Omental fat pad (tissue), 4 donors: ENCODE data around the gene DIAPH1. TPM values are rescaled to one million over a fixed set of nuclear protein-coding genes. Genes with fewer than 3 reads are reported as not detected.
"Not testable (repeated sequence)": the region's sequence is repeated elsewhere in the genome, so short reads cannot be mapped to it uniquely, and the experiment has no call there.

Experiments
- ATAC-seq: fragments of 150-250 bp; one replicate; pipeline ENCODE4 v1.9.1; 2016; ENCODE audit warnings: mild to moderate bottlenecking, moderate library complexity; ENCODE audit not compliant: low FRiP score
- DNase-seq: peaks from one replicate; pipeline ENCODE4 v3.0.0-alpha.2; 2019; ENCODE audit warnings: low spot score
- CTCF ChIP-seq, 3 donors: fragments of 450-650 bp; IDR thresholded peaks; one replicate each; pipeline ENCODE4 v1.5.1; 2016 to 2017; ENCODE audit warnings: antibody characterized with exemption in 3 of 3, mild to moderate bottlenecking in 3 of 3, moderate library complexity in 2 of 3
- total RNA-seq, 4 donors: library from RNA; depleted of rRNA; stranded (reverse); fragments of >200 nt; gene quantifications; one replicate each; pipeline ENCODE4 v1.1.0, GENCODE V29; 2016

The DIAPH1 gene
- total RNA-seq, 4 donors from 2014 or later, result 35.5 to 93.2 (median 47.9) TPM

GRCh38 chr5:141611289-141611688, 7.5 kb downstream of the DIAPH1 start:
- ATAC-seq, result no peak
- DNase-seq, result no peak
- TF ChIP-seq CTCF (IDR thresholded peaks at IDR 0.05), result no peak

- not testable (repeated sequence) for ATAC-seq
Measured at GRCh38 chr5:141609921-141610320, 8.9 kb downstream of the DIAPH1 start.

DNA sequence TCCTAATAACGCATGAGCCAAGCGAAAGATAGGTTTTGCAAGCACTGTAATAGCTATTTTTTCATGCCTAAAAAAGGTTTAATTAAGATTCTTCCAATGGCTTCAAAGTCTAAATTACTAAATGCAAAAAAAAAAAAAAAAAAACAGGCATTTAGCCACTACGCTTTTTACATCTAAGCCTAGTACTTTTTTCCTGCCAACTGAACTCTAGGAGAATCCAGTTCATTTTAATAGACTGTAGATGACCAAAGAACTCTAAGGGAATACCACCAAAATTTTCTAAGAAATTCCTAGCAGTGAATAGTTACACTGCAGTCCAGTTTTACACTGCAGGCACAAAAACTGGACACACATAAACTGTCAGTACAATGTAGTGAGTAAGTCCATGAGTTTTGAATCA, 9.8 kb downstream of the DIAPH1 start:
- DNase-seq (no peak), ATAC-seq (no peak)
- TF ChIP-seq CTCF (IDR thresholded peaks at IDR 0.05), result no peak

More at GRCh38 chr5:141609921-141610320, 8.9 kb downstream of the DIAPH1 start:
- not testable (repeated sequence) for DNase-seq

- DNase-seq (no peak), ATAC-seq (no peak)
- TF ChIP-seq CTCF (IDR thresholded peaks at IDR 0.05), result no peak
Measured at GRCh38 chr5:141608557-141608956, 10.2 kb downstream of the DIAPH1 start.

- ATAC-seq (no peak), DNase-seq (no peak)
- TF ChIP-seq CTCF (IDR thresholded peaks at IDR 0.05), result no peak
Measured at GRCh38 chr5:141608046-141608445, 10.8 kb downstream of the DIAPH1 start.

- DNase-seq, result no peak
- no peak for ATAC-seq
- TF ChIP-seq CTCF (IDR thresholded peaks at IDR 0.05), result no peak
Measured at GRCh38 chr5:141605523-141606277, 13.1 kb downstream of the DIAPH1 start.

GRCh38 chr5:141603923-141604717, 14.7 kb downstream of the DIAPH1 start:
- no peak for TF ChIP-seq CTCF (IDR thresholded peaks at IDR 0.05)
- peak; percentile 96 for ATAC-seq
- no peak for DNase-seq
